ENCODE results near the gene ACAT1. TPM values are rescaled to one million over a fixed set of nuclear protein-coding genes. Genes with fewer than 3 reads are reported as not detected.
"Not testable (repeated sequence)": the region's sequence is repeated elsewhere in the genome, so short reads cannot be mapped to it uniquely, and the experiment has no call there.

ACAT1 gene
- total RNA-seq, 1 donor from 2014 or later: 48.1 TPM

- Mint-ChIP-seq H3K4me3 (ENCODE audit: unreplicated experiment) (no peak overlapping the region), H3K27me3 (ENCODE audit: low read depth, unreplicated experiment) (no peaks in the 10 kb centered on the region), H3K4me1 (ENCODE audit: low read depth, unreplicated experiment) (no peaks in the 10 kb centered on the region), H3K36me3 (ENCODE audit: low read depth, unreplicated experiment) (peaks cover 4% of the 10 kb centered on the region), H3K9me3 (ENCODE audit: unreplicated experiment) (no peaks in the 10 kb centered on the region), H3K27ac (ENCODE audit: unreplicated experiment) (no peak overlapping the region)
- Histone ChIP-seq H4K20me1 (ENCODE audit: insufficient read depth, low read length) (no peaks in the 10 kb centered on the region), H3K27ac (ENCODE audit: low read depth, low read length) (no peak overlapping the region), H3K36me3 (ENCODE audit: insufficient read depth, low read length) (peaks cover 18% of the 10 kb centered on the region), H3K4me2 (ENCODE audit: low read length) (no peak overlapping the region), H3K9me3 (ENCODE audit: insufficient read depth, low read depth, low read length) (no peaks in the 10 kb centered on the region), H3K79me2 (ENCODE audit: insufficient read depth, low read length) (no peaks in the 10 kb centered on the region), H3K4me1 (ENCODE audit: insufficient read depth, low read length) (no peaks in the 10 kb centered on the region), H3K9ac (ENCODE audit: low read length) (no peak overlapping the region), H3K27me3 (ENCODE audit: insufficient read depth, low read length) (no peaks in the 10 kb centered on the region), H2AFZ (ENCODE audit: low read depth, low read length) (no peak overlapping the region), H3K4me3 (ENCODE audit: insufficient read depth, low read depth, low read length) (no peak overlapping the region)
- FAIRE-seq (no peak), DNase-seq (ENCODE audit: low read depth) (no peak)
- no peak for TF ChIP-seq CTCF (IDR thresholded peaks at IDR 0.05; ENCODE audit: insufficient read depth, low read depth, low read length)
- TF ChIP-seq EZH2 (IDR thresholded peaks at IDR 0.05; ENCODE audit: insufficient read depth, low read length): no peak
These were observed 39.7 kb downstream of the ACAT1 start for GRCh38 chr11:108160970-108161566.

- H3K27ac Mint-ChIP-seq (ENCODE audit: unreplicated experiment); H3K9me3 ChIP-seq (ENCODE audit: insufficient read depth, low read depth, low read length); H2AFZ ChIP-seq (ENCODE audit: low read depth, low read length); H3K9me3 Mint-ChIP-seq (ENCODE audit: unreplicated experiment); H3K27ac ChIP-seq (ENCODE audit: low read depth, low read length); H3K4me2 ChIP-seq (ENCODE audit: low read length); H3K4me1 ChIP-seq (ENCODE audit: insufficient read depth, low read length); H3K27me3 Mint-ChIP-seq (ENCODE audit: low read depth, unreplicated experiment); H3K79me2 ChIP-seq (ENCODE audit: insufficient read depth, low read length); DNase-seq (ENCODE audit: low read depth); H3K36me3 Mint-ChIP-seq (ENCODE audit: low read depth, unreplicated experiment); H3K4me3 ChIP-seq (ENCODE audit: insufficient read depth, low read depth, low read length); H3K9ac ChIP-seq (ENCODE audit: low read length); H4K20me1 ChIP-seq (ENCODE audit: insufficient read depth, low read length); FAIRE-seq; H3K4me1 Mint-ChIP-seq (ENCODE audit: low read depth, unreplicated experiment); H3K27me3 ChIP-seq (ENCODE audit: insufficient read depth, low read length); H3K4me3 Mint-ChIP-seq (ENCODE audit: unreplicated experiment): not testable (repeated sequence)
- H3K36me3 ChIP-seq (ENCODE audit: insufficient read depth, low read length): peaks cover 30% of the 10 kb centered on the region
These were observed 41.5 kb downstream of the ACAT1 start for GRCh38 chr11:108162878-108163277.

- FAIRE-seq: no peak
These were observed 46.3 kb downstream of the ACAT1 start for GRCh38 chr11:108167624-108168023.

More at GRCh38 chr11:108167624-108168023, 46.3 kb downstream of the ACAT1 start:
- Histone ChIP-seq H3K4me3 (ENCODE audit: insufficient read depth, low read depth, low read length) (no peak overlapping the region), H3K4me1 (ENCODE audit: insufficient read depth, low read length) (no peaks in the 10 kb centered on the region), H2AFZ (ENCODE audit: low read depth, low read length) (no peak overlapping the region), H3K27ac (ENCODE audit: low read depth, low read length) (no peak overlapping the region), H3K9ac (ENCODE audit: low read length) (no peak overlapping the region), H3K9me3 (ENCODE audit: insufficient read depth, low read depth, low read length) (no peaks in the 10 kb centered on the region), H3K4me2 (ENCODE audit: low read length) (no peak overlapping the region), H3K79me2 (ENCODE audit: insufficient read depth, low read length) (no peaks in the 10 kb centered on the region), H4K20me1 (ENCODE audit: insufficient read depth, low read length) (no peaks in the 10 kb centered on the region), H3K27me3 (ENCODE audit: insufficient read depth, low read length) (no peaks in the 10 kb centered on the region), H3K36me3 (ENCODE audit: insufficient read depth, low read length) (peaks cover 28% of the 10 kb centered on the region)
- H3K27me3 Mint-ChIP-seq (ENCODE audit: low read depth, unreplicated experiment): no peaks in the 10 kb centered on the region
- no peak overlapping the region for H3K27ac Mint-ChIP-seq (ENCODE audit: unreplicated experiment)
- no peak overlapping the region for H3K4me3 Mint-ChIP-seq (ENCODE audit: unreplicated experiment)
- H3K4me1 Mint-ChIP-seq (ENCODE audit: low read depth, unreplicated experiment): no peaks in the 10 kb centered on the region
- no peaks in the 10 kb centered on the region for H3K9me3 Mint-ChIP-seq (ENCODE audit: unreplicated experiment)
- no peak for DNase-seq (ENCODE audit: low read depth)
- no peaks in the 10 kb centered on the region for H3K36me3 Mint-ChIP-seq (ENCODE audit: low read depth, unreplicated experiment)
- no peak for TF ChIP-seq EZH2 (IDR thresholded peaks at IDR 0.05; ENCODE audit: insufficient read depth, low read length)
- no peak for TF ChIP-seq CTCF (IDR thresholded peaks at IDR 0.05; ENCODE audit: insufficient read depth, low read depth, low read length)
